ENCODE data around the gene BAIAP2L2.
A peak's percentile ranks its signal among the peaks of the same experiment; 100 is the strongest.

BAIAP2L2 gene

DNA sequence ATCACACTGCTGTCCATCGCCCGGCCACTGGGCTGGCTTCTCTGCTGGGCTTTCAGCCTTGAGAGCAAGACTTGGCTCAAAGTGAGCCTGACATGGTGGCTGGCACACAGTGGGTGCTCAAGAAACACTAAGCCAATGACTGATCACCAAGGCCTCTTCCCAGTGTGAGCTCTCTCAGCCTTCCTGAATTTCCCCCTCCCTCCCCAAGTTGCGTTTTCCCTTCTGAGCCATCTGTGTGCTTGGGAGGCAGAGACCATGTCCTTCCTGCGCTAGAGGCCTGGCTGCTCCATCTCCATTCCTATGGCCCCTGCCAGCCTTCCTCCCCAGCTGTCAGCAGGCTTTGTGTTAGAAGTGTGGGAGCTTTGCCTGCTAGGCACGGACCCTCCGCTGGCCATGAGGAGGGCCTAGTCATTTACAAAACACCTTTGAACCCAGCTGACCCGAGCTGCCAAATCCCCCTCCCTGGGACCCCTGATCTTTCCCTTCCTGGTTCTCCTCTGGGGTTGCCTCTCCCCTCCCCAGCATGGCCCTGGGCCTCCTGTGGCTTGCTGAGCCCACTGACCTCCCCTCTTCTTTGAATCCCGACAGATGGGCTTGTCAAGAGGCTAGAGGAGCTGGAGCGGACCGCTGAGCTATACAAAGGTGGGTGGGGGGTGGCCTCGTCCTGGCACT is 40.1 kb downstream of the BAIAP2L2 start:
- no peaks in the 10 kb centered on the region for H3K9me3 ChIP-seq (ENCODE audit: insufficient read depth, low read depth, low read length)
- no peak for TF ChIP-seq EZH2phosphoT487 (IDR thresholded peaks at IDR 0.05; ENCODE audit: borderline replicate concordance)
- TF ChIP-seq, protein P1, sequence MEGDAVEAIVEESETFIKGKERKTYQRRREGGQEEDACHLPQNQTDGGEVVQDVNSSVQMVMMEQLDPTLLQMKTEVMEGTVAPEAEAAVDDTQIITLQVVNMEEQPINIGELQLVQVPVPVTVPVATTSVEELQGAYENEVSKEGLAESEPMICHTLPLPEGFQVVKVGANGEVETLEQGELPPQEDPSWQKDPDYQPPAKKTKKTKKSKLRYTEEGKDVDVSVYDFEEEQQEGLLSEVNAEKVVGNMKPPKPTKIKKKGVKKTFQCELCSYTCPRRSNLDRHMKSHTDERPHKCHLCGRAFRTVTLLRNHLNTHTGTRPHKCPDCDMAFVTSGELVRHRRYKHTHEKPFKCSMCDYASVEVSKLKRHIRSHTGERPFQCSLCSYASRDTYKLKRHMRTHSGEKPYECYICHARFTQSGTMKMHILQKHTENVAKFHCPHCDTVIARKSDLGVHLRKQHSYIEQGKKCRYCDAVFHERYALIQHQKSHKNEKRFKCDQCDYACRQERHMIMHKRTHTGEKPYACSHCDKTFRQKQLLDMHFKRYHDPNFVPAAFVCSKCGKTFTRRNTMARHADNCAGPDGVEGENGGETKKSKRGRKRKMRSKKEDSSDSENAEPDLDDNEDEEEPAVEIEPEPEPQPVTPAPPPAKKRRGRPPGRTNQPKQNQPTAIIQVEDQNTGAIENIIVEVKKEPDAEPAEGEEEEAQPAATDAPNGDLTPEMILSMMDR (conservative IDR thresholded peaks at IDR 0.05; ENCODE audit: low read length): no peak
- no peaks in the 10 kb centered on the region for H3K4me1 ChIP-seq (ENCODE audit: insufficient read depth, low read length, poor library complexity, severe bottlenecking)
- H3K27me3 ChIP-seq (ENCODE audit: insufficient read depth, low read length, poor library complexity, severe bottlenecking): no peaks in the 10 kb centered on the region
- no peaks in the 10 kb centered on the region for H4K20me1 ChIP-seq (ENCODE audit: insufficient read depth, low read length, poor library complexity, severe bottlenecking)
- H3F3A ChIP-seq (ENCODE audit: low read depth): no peaks in the 10 kb centered on the region
- H2AFZ ChIP-seq (ENCODE audit: low read length): no peak overlapping the region
- H3K36me3 ChIP-seq (ENCODE audit: insufficient read depth, low read length): no peaks in the 10 kb centered on the region
- H3K9me2 ChIP-seq (replicated peaks; ENCODE audit: low read depth, low read length): no peaks in the 10 kb centered on the region
- H3K9ac ChIP-seq (ENCODE audit: low read depth, low read length, poor library complexity, severe bottlenecking): no peak overlapping the region
- no peaks in the 10 kb centered on the region for H3K79me2 ChIP-seq (ENCODE audit: insufficient read depth, low read length)
- no peak overlapping the region for H3K4me2 ChIP-seq (ENCODE audit: low read depth, low read length, poor library complexity, severe bottlenecking)
- H3K4me3 ChIP-seq (ENCODE audit: low read length, poor library complexity, severe bottlenecking): no peak overlapping the region

- no peaks in the 10 kb centered on the region for H3K79me2 ChIP-seq (ENCODE audit: insufficient read depth, low read length)
- H3K4me2 ChIP-seq (ENCODE audit: low read depth, low read length, poor library complexity, severe bottlenecking): no peak overlapping the region
- no peaks in the 10 kb centered on the region for H4K20me1 ChIP-seq (ENCODE audit: insufficient read depth, low read length, poor library complexity, severe bottlenecking)
- no peak for TF ChIP-seq EZH2phosphoT487 (IDR thresholded peaks at IDR 0.05; ENCODE audit: borderline replicate concordance)
- TF ChIP-seq, protein P1 (conservative IDR thresholded peaks at IDR 0.05; ENCODE audit: low read length): peak; percentile 57
- no peaks in the 10 kb centered on the region for H3K4me1 ChIP-seq (ENCODE audit: insufficient read depth, low read length, poor library complexity, severe bottlenecking)
- H3K9me3 ChIP-seq (ENCODE audit: insufficient read depth, low read depth, low read length): no peaks in the 10 kb centered on the region
- H3K4me3 ChIP-seq (ENCODE audit: low read length, poor library complexity, severe bottlenecking): no peak overlapping the region
- H3K9ac ChIP-seq (ENCODE audit: low read depth, low read length, poor library complexity, severe bottlenecking): no peak overlapping the region
- no peak overlapping the region for H2AFZ ChIP-seq (ENCODE audit: low read length)
- no peaks in the 10 kb centered on the region for H3F3A ChIP-seq (ENCODE audit: low read depth)
- H3K9me2 ChIP-seq (replicated peaks; ENCODE audit: low read depth, low read length): no peaks in the 10 kb centered on the region
- H3K36me3 ChIP-seq (ENCODE audit: insufficient read depth, low read length): no peaks in the 10 kb centered on the region
- H3K27me3 ChIP-seq (ENCODE audit: insufficient read depth, low read length, poor library complexity, severe bottlenecking): no peaks in the 10 kb centered on the region
Measured at GRCh38 chr22:38069372-38070249, 40.9 kb downstream of the BAIAP2L2 start.

- Histone ChIP-seq H3K27me3 (ENCODE audit: insufficient read depth, low read length, poor library complexity, severe bottlenecking) (no peaks in the 10 kb centered on the region), H3K79me2 (ENCODE audit: insufficient read depth, low read length) (no peaks in the 10 kb centered on the region), H3K9me2 (replicated peaks; ENCODE audit: low read depth, low read length) (no peaks in the 10 kb centered on the region), H3K4me3 (ENCODE audit: low read length, poor library complexity, severe bottlenecking) (no peak overlapping the region), H3F3A (ENCODE audit: low read depth) (no peaks in the 10 kb centered on the region), H3K9me3 (ENCODE audit: insufficient read depth, low read depth, low read length) (no peaks in the 10 kb centered on the region), H2AFZ (ENCODE audit: low read length) (no peak overlapping the region), H3K36me3 (ENCODE audit: insufficient read depth, low read length) (no peaks in the 10 kb centered on the region), H3K4me1 (ENCODE audit: insufficient read depth, low read length, poor library complexity, severe bottlenecking) (no peaks in the 10 kb centered on the region), H3K4me2 (ENCODE audit: low read depth, low read length, poor library complexity, severe bottlenecking) (no peak overlapping the region), H4K20me1 (ENCODE audit: insufficient read depth, low read length, poor library complexity, severe bottlenecking) (no peaks in the 10 kb centered on the region), H3K9ac (ENCODE audit: low read depth, low read length, poor library complexity, severe bottlenecking) (no peak overlapping the region)
- TF ChIP-seq, protein P1 (conservative IDR thresholded peaks at IDR 0.05; ENCODE audit: low read length): no peak
- TF ChIP-seq EZH2phosphoT487 (IDR thresholded peaks at IDR 0.05; ENCODE audit: borderline replicate concordance): no peak
Measured at GRCh38 chr22:38068641-38069371, 41.7 kb downstream of the BAIAP2L2 start.
